Measurements from ENCODE around the gene NUDT4.

DNA sequence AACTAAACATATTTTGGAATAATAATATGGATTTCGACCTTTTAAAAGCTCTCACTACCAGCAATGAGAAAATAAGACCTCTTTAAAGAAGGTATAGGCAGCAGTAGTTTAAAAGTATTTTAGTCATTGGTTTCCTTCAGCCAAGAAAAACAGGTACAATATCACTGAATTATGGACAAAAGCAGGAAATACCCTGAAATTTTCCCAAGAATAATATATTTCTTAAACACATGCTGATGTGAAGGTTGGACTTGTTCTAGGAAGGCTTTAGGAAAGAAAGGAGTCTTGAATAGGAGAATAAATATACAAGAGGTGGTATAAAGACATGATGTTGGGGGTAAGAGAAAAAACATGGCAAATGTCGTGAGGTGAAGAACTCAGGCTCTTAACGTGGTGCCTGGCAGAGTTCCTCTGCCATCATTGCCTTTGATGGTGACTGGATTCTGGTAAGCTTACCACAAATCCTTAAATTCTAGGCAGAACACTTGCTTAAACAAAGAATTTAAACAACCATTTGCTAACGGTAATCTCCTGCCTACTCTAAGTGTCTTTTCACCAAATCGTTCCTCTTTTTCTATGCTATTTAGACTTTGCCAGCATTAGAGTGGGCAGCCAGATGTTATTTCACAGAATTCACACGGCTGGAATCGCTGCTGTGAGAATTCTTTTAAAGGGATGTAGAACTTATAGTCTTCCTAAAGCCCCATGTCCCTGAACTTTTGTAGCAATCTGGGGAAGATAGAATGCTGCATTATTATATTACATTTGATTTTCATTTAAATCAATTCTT, 11.9 kb upstream of the NUDT4 start:
- TF ChIP-seq, protein P1, sequence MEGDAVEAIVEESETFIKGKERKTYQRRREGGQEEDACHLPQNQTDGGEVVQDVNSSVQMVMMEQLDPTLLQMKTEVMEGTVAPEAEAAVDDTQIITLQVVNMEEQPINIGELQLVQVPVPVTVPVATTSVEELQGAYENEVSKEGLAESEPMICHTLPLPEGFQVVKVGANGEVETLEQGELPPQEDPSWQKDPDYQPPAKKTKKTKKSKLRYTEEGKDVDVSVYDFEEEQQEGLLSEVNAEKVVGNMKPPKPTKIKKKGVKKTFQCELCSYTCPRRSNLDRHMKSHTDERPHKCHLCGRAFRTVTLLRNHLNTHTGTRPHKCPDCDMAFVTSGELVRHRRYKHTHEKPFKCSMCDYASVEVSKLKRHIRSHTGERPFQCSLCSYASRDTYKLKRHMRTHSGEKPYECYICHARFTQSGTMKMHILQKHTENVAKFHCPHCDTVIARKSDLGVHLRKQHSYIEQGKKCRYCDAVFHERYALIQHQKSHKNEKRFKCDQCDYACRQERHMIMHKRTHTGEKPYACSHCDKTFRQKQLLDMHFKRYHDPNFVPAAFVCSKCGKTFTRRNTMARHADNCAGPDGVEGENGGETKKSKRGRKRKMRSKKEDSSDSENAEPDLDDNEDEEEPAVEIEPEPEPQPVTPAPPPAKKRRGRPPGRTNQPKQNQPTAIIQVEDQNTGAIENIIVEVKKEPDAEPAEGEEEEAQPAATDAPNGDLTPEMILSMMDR (IDR thresholded peaks at IDR 0.05; ENCODE audit: insufficient read depth, low read length): no peak
- no peak for TF ChIP-seq POLR2AphosphoS5 (IDR thresholded peaks at IDR 0.05; ENCODE audit: low read depth)
- TF ChIP-seq, protein P2, sequence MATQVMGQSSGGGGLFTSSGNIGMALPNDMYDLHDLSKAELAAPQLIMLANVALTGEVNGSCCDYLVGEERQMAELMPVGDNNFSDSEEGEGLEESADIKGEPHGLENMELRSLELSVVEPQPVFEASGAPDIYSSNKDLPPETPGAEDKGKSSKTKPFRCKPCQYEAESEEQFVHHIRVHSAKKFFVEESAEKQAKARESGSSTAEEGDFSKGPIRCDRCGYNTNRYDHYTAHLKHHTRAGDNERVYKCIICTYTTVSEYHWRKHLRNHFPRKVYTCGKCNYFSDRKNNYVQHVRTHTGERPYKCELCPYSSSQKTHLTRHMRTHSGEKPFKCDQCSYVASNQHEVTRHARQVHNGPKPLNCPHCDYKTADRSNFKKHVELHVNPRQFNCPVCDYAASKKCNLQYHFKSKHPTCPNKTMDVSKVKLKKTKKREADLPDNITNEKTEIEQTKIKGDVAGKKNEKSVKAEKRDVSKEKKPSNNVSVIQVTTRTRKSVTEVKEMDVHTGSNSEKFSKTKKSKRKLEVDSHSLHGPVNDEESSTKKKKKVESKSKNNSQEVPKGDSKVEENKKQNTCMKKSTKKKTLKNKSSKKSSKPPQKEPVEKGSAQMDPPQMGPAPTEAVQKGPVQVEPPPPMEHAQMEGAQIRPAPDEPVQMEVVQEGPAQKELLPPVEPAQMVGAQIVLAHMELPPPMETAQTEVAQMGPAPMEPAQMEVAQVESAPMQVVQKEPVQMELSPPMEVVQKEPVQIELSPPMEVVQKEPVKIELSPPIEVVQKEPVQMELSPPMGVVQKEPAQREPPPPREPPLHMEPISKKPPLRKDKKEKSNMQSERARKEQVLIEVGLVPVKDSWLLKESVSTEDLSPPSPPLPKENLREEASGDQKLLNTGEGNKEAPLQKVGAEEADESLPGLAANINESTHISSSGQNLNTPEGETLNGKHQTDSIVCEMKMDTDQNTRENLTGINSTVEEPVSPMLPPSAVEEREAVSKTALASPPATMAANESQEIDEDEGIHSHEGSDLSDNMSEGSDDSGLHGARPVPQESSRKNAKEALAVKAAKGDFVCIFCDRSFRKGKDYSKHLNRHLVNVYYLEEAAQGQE (IDR thresholded peaks at IDR 0.05; ENCODE audit: insufficient replicate concordance, low read depth): no peak
- TF ChIP-seq SPI1 (IDR thresholded peaks at IDR 0.05; ENCODE audit: borderline replicate concordance, low read depth): no peak
